Retinal pigment epithelial cell (primary cell): ENCODE measurements around the gene CXCL1.

Experiments
- DNase-seq: peaks from one replicate; pipeline ENCODE4 v3.0.0-alpha.2; 2010; ENCODE audit warnings: low read depth
- H3K4me3 ChIP-seq: 2 replicates; pipeline ENCODE4 v1.5.1; 2011; ENCODE audit warnings: mild to moderate bottlenecking, low read length, control low read depth, moderate library complexity
- TF ChIP-seq, protein P1 (sequence below): conservative IDR thresholded peaks from 2 replicates; pipeline ENCODE4 v1.5.1; 2011; ENCODE audit warnings: low read depth, low read length, control low read depth, inconsistent platforms

Gene CXCL1

DNA sequence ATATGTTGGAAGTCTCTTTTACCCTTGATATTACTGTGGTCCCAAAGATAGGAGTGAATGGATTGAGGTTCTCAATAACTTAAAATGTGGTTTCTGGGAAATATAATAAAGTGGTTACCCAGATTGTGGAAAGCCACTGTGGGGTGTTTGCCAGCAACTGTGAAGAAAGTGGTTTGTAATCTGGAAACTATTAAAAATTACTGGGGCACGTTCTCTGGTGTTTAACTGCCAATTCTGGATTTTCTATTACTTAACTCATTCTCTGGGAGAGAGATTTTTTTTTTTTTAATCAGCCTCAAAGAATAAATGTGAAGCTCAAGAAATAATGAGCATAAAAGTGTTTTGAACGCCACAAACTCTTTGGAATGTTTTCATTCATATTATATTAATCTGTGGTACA lies 37.6 kb upstream of the CXCL1 start:
- no peak overlapping the region for H3K4me3 ChIP-seq
- DNase-seq, result peak; percentile 65
- TF ChIP-seq, protein P1, sequence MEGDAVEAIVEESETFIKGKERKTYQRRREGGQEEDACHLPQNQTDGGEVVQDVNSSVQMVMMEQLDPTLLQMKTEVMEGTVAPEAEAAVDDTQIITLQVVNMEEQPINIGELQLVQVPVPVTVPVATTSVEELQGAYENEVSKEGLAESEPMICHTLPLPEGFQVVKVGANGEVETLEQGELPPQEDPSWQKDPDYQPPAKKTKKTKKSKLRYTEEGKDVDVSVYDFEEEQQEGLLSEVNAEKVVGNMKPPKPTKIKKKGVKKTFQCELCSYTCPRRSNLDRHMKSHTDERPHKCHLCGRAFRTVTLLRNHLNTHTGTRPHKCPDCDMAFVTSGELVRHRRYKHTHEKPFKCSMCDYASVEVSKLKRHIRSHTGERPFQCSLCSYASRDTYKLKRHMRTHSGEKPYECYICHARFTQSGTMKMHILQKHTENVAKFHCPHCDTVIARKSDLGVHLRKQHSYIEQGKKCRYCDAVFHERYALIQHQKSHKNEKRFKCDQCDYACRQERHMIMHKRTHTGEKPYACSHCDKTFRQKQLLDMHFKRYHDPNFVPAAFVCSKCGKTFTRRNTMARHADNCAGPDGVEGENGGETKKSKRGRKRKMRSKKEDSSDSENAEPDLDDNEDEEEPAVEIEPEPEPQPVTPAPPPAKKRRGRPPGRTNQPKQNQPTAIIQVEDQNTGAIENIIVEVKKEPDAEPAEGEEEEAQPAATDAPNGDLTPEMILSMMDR, result no peak

DNA sequence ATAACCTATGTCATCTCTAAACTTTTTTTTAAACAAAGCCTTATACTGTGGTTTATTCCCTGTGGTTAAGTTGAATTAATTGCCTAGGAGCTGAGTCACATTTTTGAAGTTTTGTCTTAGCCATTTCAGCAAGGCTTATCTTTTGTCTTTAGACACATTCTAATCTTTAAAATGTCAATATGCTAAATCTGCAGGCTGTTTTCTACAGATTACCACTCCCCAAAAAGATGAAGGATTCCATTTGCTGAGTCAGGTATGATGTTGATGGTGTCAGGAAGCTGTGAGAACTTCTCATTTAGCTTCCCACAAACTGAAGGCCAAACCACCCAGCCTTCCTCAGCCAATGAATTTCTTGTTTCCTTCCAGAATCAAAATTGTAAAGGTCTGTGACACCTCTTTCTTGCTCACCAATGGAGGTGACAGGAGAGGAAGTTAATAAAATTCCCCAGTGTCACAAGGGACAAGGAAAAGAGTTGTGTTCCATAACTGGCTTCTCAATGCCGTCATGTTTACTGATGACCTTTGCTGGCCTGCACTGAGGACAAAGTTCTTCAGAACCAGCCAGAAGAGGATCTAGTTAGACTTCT lies 36.4 kb upstream of the CXCL1 start:
- TF ChIP-seq, protein P1, result no peak
- no peak overlapping the region for H3K4me3 ChIP-seq
- peak; percentile 81 for DNase-seq

DNA sequence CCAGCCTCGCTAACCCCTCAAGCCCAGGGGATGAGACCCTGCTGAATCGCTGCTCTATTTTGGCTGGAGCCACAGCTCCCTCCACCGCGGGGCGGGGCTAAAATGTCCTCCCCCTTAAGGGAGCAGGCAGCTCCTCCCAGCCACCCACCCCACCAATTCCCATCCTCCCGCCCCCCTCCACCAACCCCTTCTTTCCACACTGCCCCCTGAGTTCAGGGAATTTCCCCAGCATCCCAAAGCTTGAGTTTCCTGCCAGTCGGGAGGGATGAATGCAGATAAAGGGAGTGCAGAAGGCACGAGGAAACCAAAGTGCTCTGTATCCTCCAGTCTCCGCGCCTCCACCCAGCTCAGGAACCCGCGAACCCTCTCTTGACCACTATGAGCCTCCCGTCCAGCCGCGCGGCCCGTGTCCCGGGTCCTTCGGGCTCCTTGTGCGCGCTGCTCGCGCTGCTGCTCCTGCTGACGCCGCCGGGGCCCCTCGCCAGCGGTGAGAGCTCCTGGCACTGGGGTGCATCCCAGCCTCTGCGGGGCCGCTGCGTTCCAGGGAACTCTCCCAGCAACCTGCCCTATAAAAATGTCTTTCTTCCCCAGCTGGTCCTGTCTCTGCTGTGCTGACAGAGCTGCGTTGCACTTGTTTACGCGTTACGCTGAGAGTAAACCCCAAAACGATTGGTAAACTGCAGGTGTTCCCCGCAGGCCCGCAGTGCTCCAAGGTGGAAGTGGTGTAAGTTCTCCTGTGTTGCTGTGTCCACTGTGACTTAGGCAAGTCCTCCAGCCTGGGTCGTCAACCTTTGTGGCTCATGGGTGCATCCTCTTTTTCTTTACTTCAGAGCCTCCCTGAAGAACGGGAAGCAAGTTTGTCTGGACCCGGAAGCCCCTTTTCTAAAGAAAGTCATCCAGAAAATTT lies 32.6 kb upstream of the CXCL1 start, which contains the start of gene CXCL6:
Gene CXCL6, plus strand, starts transcription at position 306 of the 907 bp plus-strand sequence. Its CDS starts 73 bp downstream, at position 379.
- peak within 1 kb of the TSS; percentile 52 for H3K4me3 ChIP-seq
- TF ChIP-seq, protein P1, result no peak
- no peak for DNase-seq

DNA sequence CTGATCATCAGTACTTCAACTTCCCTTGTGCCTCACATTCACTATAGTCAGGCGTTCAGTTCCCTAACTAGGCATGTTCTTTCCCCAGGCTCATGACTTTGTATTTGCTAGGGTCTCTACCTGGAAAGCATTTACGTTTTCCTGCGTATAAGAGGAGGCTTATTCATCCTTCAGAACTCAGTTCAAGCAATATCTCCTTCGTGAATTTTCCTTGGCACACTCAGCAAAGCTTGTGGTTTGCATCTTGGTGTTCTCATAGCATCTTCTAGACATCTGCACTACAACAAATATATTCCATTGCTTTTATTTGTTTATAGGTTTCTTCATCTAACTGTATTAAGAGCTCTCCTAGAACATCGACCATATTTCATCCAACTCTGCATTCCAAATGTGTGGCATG lies 30.1 kb upstream of the CXCL1 start:
- H3K4me3 ChIP-seq, result no peak overlapping the region
- TF ChIP-seq, protein P1, result no peak
- DNase-seq, result no peak

DNA sequence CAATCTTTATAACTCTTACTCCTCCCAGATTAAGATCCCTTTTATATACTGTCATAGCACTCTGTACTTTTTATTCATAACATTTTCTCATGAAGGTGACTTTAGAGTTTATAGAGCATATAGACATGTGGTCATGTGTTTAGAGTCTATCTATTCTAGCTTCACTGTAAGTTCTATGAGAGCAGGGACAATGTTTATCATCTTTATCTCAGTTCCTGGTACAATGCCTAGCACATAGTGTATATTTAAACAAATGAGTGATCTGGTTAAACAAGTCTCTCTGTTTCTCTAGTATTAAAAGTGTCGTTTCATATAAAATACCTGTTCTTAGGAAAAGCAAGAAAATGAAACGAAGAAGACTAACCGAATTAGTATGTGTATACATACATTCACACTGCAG lies 29.5 kb upstream of the CXCL1 start:
- TF ChIP-seq, protein P1, result no peak
- no peak for DNase-seq
- no peak overlapping the region for H3K4me3 ChIP-seq

DNA sequence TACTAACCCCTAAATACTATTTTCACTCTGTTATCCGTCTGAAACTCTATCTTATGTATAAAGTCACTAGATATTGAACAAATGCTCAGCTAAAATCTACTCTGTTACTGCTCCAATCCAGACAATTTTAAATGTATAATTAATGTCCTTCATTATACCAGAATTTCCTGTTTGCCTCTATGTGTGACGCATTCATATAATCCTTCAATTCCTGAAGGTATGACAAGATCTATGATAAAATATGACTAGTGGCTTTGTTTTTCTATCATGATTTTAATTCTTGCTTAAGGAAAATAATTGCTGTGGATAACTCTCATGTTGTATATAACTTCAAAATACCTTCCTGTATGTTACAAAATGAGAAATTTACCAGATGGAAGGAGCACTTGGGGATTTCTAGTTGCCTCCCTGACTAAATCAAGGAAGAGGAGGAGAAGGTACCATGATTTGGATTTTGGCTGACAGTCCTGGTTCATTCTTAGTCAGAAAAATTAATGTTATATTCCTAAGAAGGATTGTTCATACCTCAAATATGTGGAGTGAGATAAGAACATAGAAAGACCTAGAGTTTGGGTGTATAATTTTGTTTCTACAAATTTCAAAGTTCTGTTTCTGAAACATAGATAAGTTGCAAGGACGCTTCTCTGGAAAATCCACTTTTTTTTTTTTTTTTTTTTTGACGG lies 27.8 kb upstream of the CXCL1 start:
- TF ChIP-seq, protein P1, result no peak
- DNase-seq, result no peak
- H3K4me3 ChIP-seq, result no peak overlapping the region
